ENCODE measurements around the gene PLB1. TPM values are rescaled to one million over a fixed set of nuclear protein-coding genes. Genes with fewer than 3 reads are reported as not detected.

PLB1 gene
- total and polyA plus RNA-seq, 2 donors (not counting 1 experiment from before 2014, with no cell fraction given), result 0.25 to 0.51 TPM

- DNase-seq, result no peak
- intact Hi-C loops (cut with micrococcal nuclease), result no loop called here
These were observed 41.6 kb upstream of the PLB1 start for GRCh38 chr2:28454016-28454930.

DNA sequence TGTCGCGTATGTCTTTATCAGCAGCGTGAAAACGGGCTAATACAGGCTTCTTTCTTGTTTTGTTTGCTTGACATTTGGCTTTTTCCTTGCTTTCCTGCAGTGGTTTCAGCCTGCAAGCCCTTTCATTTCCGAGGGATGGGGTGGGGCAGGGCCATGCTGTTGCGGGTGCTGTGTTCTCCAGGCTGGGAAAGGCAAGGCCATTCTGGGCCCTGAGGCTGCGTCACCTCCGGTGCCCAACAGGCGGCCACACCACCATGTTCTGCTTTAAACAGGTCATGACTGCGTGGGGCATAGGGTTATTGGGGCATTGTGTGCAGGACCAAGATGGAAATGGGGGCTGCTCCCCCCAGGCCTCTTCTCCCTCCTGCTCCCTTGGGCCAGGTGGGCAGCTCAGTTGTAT is 38.6 kb upstream of the PLB1 start:
- WGBS (ENCODE audit: insufficient coverage), result 95% methylated on average over 7 of the region's 10 CpGs
- H3K4me3 ChIP-seq (ENCODE audit: control extremely low read depth in 1 of 5, extremely low read depth in 1 of 5, insufficient read depth in 1 of 5, low read depth in 2 of 5, low read length in 4 of 5), result no peak overlapping the region
- no peaks in the 10 kb centered on the region for H3K4me1 ChIP-seq (ENCODE audit: control insufficient read depth in 2 of 2, insufficient read depth in 2 of 2, low read length in 2 of 2)
- no peaks in the 10 kb centered on the region for H4K20me1 ChIP-seq (ENCODE audit: control insufficient read depth, insufficient read depth, low read length, poor library complexity, severe bottlenecking)
- no peak for ATAC-seq (ENCODE audit: low read depth)
- Mint-ChIP-seq H3K9me3 (ENCODE audit: insufficient read depth) (no peaks in the 10 kb centered on the region), H3K4me1 (no peaks in the 10 kb centered on the region), H3K27ac (no peak overlapping the region), H3K27me3 (peaks cover 13% of the 10 kb centered on the region), H3K4me3 (no peak overlapping the region)
- ChIA-PET POLR2A (no interaction called here), CTCF (no interaction called here)
- H3K9me3 ChIP-seq (ENCODE audit: control extremely low read depth in 1 of 3, control insufficient read depth in 2 of 3, insufficient read depth in 1 of 3, low read length in 2 of 3), result no peaks in the 10 kb centered on the region
- no peaks in the 10 kb centered on the region for H3K79me2 ChIP-seq (ENCODE audit: control insufficient read depth, insufficient read depth, low read length)
- peaks cover 0 to 2% (median 0%) of the 10 kb centered on the region in 4 experiments for H3K27me3 ChIP-seq (replicated peaks in 1 of 4; ENCODE audit: control extremely low read depth in 1 of 4, control insufficient read depth in 3 of 4, insufficient read depth in 4 of 4, low read length in 3 of 4)
- no peak for DNase-seq
- no peak for TF ChIP-seq EZH2 (IDR thresholded peaks at IDR 0.05; ENCODE audit: borderline replicate concordance, insufficient read depth, low read depth, low read length, poor library complexity, severe bottlenecking)
- TF ChIP-seq, protein P1, sequence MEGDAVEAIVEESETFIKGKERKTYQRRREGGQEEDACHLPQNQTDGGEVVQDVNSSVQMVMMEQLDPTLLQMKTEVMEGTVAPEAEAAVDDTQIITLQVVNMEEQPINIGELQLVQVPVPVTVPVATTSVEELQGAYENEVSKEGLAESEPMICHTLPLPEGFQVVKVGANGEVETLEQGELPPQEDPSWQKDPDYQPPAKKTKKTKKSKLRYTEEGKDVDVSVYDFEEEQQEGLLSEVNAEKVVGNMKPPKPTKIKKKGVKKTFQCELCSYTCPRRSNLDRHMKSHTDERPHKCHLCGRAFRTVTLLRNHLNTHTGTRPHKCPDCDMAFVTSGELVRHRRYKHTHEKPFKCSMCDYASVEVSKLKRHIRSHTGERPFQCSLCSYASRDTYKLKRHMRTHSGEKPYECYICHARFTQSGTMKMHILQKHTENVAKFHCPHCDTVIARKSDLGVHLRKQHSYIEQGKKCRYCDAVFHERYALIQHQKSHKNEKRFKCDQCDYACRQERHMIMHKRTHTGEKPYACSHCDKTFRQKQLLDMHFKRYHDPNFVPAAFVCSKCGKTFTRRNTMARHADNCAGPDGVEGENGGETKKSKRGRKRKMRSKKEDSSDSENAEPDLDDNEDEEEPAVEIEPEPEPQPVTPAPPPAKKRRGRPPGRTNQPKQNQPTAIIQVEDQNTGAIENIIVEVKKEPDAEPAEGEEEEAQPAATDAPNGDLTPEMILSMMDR (IDR thresholded peaks at IDR 0.05), result no peak
- H3K27ac ChIP-seq (ENCODE audit: low read length in 2 of 2), result no peak overlapping the region
- H2AFZ ChIP-seq (ENCODE audit: insufficient read depth, low read depth, low read length, poor library complexity, severe bottlenecking), result no peak overlapping the region
- no peaks in the 10 kb centered on the region for H3K36me3 ChIP-seq (replicated peaks in 1 of 2; ENCODE audit: control extremely low read depth in 1 of 2, control insufficient read depth in 1 of 2, extremely low read depth in 1 of 2, insufficient read depth in 2 of 2, low read length in 1 of 2)
- H3K4me2 ChIP-seq (replicated peaks; ENCODE audit: low read depth, low read length, poor library complexity, severe bottlenecking), result no peak overlapping the region
- H3K9ac ChIP-seq (ENCODE audit: low read length), result no peak overlapping the region
- intact Hi-C loops (cut with micrococcal nuclease), result no loop called here

More at GRCh38 chr2:28454016-28454930, 41.6 kb upstream of the PLB1 start:
- H3K27me3 Mint-ChIP-seq, result peaks cover 3% of the 10 kb centered on the region
- Histone ChIP-seq H3K4me2 (replicated peaks; ENCODE audit: low read depth, low read length, poor library complexity, severe bottlenecking) (no peak overlapping the region), H3K9ac (ENCODE audit: low read length) (no peak overlapping the region), H4K20me1 (ENCODE audit: control insufficient read depth, insufficient read depth, low read length, poor library complexity, severe bottlenecking) (no peaks in the 10 kb centered on the region), H2AFZ (ENCODE audit: insufficient read depth, low read depth, low read length, poor library complexity, severe bottlenecking) (no peak overlapping the region), H3K79me2 (ENCODE audit: control insufficient read depth, insufficient read depth, low read length) (no peaks in the 10 kb centered on the region), H3K4me3 (ENCODE audit: control extremely low read depth in 1 of 5, extremely low read depth in 1 of 5, insufficient read depth in 1 of 5, low read depth in 2 of 5, low read length in 4 of 5) (no peak overlapping the region), H3K27me3 (replicated peaks in 1 of 4; ENCODE audit: control extremely low read depth in 1 of 4, control insufficient read depth in 3 of 4, insufficient read depth in 4 of 4, low read length in 3 of 4) (peaks cover 0 to 2% (median 0%) of the 10 kb centered on the region in 4 experiments), H3K9me3 (ENCODE audit: control extremely low read depth in 1 of 3, control insufficient read depth in 2 of 3, insufficient read depth in 1 of 3, low read length in 2 of 3) (no peaks in the 10 kb centered on the region), H3K4me1 (ENCODE audit: control insufficient read depth in 2 of 2, insufficient read depth in 2 of 2, low read length in 2 of 2) (no peaks in the 10 kb centered on the region), H3K27ac (ENCODE audit: low read length in 2 of 2) (no peak overlapping the region), H3K36me3 (replicated peaks in 1 of 2; ENCODE audit: control extremely low read depth in 1 of 2, control insufficient read depth in 1 of 2, extremely low read depth in 1 of 2, insufficient read depth in 2 of 2, low read length in 1 of 2) (no peaks in the 10 kb centered on the region)
- 92% methylated on average over 13 of the region's 14 CpGs for WGBS (ENCODE audit: insufficient coverage)
- ChIA-PET CTCF (interaction anchor here (0.7 to 3.3 kb wide), 3 partner anchors 700 to 750 kb away, joined by 3 to 19 read pairs (median 3); no protein-coding TSS in a partner anchor), POLR2A (no interaction called here)
- no peaks in the 10 kb centered on the region for H3K4me1 Mint-ChIP-seq
- no peak for ATAC-seq (ENCODE audit: low read depth)
- TF ChIP-seq EZH2 (IDR thresholded peaks at IDR 0.05; ENCODE audit: borderline replicate concordance, insufficient read depth, low read depth, low read length, poor library complexity, severe bottlenecking), result no peak
- TF ChIP-seq, protein P1 (IDR thresholded peaks at IDR 0.05), result no peak
- no peak overlapping the region for H3K27ac Mint-ChIP-seq
- H3K4me3 Mint-ChIP-seq, result no peak overlapping the region
- H3K9me3 Mint-ChIP-seq (ENCODE audit: insufficient read depth), result no peaks in the 10 kb centered on the region
